Esophagus muscularis mucosa (tissue), 3 donors: ENCODE data around the gene FOXF1.

Experiments used
- CTCF ChIP-seq, 3 experiments: fragments of 200-600 bp in 2 of 3; fragments of 450-650 bp in 1 of 3; sonication (generic) in 2 of 3; IDR thresholded peaks; one replicate each; pipeline ENCODE4 v1.5.1; 2017 to 2019; ENCODE audit warnings: antibody characterized with exemption in 3 of 3, mild to moderate bottlenecking in 2 of 3, moderate library complexity in 1 of 3
- POLR2A ChIP-seq: fragments of 450-650 bp; IDR thresholded peaks from one replicate; pipeline ENCODE4 v1.6.1; 2017; ENCODE audit warnings: antibody characterized with exemption, moderate library complexity, mild to moderate bottlenecking, low read depth

DNA sequence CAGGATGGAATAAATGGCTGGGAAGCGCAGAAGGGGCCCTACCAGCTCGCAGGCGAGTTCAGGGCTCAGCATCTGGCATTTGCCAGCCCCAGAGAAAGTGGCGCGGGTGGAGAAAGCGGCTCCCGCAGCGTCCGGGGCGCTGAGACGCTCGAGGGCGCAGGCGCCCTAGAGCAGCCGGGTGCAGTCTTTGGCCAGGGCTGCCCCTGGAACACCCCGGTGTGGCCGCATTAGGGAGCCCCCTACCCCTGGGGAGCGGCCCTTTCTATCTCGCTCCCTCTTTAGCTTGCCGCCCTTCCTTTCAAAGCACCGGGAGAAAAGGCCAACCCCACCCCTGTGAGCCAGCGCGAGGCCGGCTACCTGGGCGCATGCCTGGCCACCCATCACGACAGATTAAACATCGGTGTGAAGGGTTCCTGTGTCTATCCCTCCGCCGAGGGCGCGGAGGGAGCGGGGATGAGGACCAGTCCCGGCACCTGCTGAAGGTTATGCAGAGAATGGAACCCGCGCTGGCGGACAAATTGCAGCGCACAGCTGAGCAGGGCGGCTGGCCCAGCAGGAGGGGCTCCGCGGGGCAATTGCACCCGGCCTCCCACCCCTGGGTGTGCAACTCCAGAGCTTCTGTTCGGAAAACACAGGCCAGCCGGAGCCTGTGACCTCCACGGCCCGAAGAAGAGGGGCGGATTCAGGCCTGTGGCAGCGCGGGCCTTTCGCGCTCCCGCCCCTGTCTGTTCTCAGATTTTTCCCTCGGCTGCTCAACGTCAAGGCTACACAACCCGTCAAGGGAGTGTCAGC, 15.6 kb upstream of the FOXF1 start:
- TF ChIP-seq POLR2A (no peak), CTCF (IDR thresholded peaks at IDR 0.05) (no peak)
